Measurements from ENCODE around the gene CCDC73. TPM values are rescaled to one million over a fixed set of nuclear protein-coding genes. Genes with fewer than 3 reads are reported as not detected.

Gene CCDC73
- total and polyA plus RNA-seq, 10 of the 15 experiments (the other 5 are each of a cell fraction or from before 2014, with no cell fraction given): 0.05 to 0.57 (median 0.14) TPM

DNA sequence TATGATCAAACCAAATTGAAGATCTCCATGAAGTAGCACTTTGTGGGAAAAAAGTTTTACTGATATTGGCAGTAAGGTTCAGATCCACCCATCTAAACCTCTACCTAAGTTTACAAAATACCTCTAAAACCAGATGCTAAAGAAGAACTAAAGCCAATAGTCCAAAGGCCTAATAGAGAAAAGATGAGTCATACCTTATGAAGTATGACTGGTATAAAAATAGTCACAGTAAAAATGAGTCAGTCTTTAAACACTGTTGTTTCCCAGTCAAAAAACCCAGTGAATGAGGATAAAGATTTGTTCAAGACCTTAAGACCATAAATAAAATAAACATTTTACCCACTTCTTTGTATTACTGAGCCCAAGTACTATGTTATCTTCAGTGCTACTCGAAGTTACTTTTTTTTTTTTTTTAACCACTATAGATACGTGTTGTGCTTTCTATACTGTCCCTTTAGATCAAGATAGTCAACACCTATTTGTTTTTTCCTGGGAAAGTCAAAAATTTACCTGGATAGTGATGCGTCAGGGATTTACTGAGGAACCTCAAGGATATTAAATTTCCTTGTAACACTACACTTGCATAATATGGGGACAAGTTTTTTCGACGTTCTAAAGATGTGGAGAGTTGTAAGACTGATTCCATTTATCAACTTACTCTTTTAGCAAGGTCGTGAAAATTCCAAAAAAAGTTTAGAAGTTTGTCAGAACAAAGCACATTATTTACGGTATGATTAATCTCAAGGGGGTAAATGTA is 87.3 kb downstream of the CCDC73 start (continued):
- TF ChIP-seq, protein P1, sequence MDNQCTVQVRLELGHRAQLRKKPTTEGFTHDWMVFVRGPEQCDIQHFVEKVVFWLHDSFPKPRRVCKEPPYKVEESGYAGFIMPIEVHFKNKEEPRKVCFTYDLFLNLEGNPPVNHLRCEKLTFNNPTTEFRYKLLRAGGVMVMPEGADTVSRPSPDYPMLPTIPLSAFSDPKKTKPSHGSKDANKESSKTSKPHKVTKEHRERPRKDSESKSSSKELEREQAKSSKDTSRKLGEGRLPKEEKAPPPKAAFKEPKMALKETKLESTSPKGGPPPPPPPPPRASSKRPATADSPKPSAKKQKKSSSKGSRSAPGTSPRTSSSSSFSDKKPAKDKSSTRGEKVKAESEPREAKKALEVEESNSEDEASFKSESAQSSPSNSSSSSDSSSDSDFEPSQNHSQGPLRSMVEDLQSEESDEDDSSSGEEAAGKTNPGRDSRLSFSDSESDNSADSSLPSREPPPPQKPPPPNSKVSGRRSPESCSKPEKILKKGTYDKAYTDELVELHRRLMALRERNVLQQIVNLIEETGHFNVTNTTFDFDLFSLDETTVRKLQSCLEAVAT (IDR thresholded peaks at IDR 0.05): 0 out of 2 replicates have a peak, but pooled peaks have one; percentile 13
- TF ChIP-seq NRF1 (conservative IDR thresholded peaks at IDR 0.05; ENCODE audit: low read depth, low read length): no peak
- TF ChIP-seq, protein P2, sequence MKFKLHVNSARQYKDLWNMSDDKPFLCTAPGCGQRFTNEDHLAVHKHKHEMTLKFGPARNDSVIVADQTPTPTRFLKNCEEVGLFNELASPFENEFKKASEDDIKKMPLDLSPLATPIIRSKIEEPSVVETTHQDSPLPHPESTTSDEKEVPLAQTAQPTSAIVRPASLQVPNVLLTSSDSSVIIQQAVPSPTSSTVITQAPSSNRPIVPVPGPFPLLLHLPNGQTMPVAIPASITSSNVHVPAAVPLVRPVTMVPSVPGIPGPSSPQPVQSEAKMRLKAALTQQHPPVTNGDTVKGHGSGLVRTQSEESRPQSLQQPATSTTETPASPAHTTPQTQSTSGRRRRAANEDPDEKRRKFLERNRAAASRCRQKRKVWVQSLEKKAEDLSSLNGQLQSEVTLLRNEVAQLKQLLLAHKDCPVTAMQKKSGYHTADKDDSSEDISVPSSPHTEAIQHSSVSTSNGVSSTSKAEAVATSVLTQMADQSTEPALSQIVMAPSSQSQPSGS (IDR thresholded peaks at IDR 0.05; ENCODE audit: low read length): peak; percentile 67; the same call in 1 of the 2 replicates
- TF ChIP-seq, protein P3, sequence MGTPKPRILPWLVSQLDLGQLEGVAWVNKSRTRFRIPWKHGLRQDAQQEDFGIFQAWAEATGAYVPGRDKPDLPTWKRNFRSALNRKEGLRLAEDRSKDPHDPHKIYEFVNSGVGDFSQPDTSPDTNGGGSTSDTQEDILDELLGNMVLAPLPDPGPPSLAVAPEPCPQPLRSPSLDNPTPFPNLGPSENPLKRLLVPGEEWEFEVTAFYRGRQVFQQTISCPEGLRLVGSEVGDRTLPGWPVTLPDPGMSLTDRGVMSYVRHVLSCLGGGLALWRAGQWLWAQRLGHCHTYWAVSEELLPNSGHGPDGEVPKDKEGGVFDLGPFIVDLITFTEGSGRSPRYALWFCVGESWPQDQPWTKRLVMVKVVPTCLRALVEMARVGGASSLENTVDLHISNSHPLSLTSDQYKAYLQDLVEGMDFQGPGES (IDR thresholded peaks at IDR 0.05): no peak
- TF ChIP-seq, protein P4, sequence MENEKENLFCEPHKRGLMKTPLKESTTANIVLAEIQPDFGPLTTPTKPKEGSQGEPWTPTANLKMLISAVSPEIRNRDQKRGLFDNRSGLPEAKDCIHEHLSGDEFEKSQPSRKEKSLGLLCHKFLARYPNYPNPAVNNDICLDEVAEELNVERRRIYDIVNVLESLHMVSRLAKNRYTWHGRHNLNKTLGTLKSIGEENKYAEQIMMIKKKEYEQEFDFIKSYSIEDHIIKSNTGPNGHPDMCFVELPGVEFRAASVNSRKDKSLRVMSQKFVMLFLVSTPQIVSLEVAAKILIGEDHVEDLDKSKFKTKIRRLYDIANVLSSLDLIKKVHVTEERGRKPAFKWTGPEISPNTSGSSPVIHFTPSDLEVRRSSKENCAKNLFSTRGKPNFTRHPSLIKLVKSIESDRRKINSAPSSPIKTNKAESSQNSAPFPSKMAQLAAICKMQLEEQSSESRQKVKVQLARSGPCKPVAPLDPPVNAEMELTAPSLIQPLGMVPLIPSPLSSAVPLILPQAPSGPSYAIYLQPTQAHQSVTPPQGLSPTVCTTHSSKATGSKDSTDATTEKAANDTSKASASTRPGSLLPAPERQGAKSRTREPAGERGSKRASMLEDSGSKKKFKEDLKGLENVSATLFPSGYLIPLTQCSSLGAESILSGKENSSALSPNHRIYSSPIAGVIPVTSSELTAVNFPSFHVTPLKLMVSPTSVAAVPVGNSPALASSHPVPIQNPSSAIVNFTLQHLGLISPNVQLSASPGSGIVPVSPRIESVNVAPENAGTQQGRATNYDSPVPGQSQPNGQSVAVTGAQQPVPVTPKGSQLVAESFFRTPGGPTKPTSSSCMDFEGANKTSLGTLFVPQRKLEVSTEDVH (IDR thresholded peaks at IDR 0.05; ENCODE audit: low read depth, partially characterized antibody): no peak
- TF ChIP-seq PAX8 (IDR thresholded peaks at IDR 0.05): no peak
- TF ChIP-seq, protein P5, sequence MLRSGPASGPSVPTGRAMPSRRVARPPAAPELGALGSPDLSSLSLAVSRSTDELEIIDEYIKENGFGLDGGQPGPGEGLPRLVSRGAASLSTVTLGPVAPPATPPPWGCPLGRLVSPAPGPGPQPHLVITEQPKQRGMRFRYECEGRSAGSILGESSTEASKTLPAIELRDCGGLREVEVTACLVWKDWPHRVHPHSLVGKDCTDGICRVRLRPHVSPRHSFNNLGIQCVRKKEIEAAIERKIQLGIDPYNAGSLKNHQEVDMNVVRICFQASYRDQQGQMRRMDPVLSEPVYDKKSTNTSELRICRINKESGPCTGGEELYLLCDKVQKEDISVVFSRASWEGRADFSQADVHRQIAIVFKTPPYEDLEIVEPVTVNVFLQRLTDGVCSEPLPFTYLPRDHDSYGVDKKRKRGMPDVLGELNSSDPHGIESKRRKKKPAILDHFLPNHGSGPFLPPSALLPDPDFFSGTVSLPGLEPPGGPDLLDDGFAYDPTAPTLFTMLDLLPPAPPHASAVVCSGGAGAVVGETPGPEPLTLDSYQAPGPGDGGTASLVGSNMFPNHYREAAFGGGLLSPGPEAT (IDR thresholded peaks at IDR 0.05; ENCODE audit: low read depth): no peak; the same call in 1 of the 2 replicates
- no peak for TF ChIP-seq CBX5 (IDR thresholded peaks at IDR 0.05; ENCODE audit: low read depth)
- no peak for TF ChIP-seq CHD4 (IDR thresholded peaks at IDR 0.05)
- TF ChIP-seq HDAC6 (IDR thresholded peaks at IDR 0.05; ENCODE audit: unreplicated experiment): no peak
- TF ChIP-seq SREBF1 (IDR thresholded peaks at IDR 0.05; ENCODE audit: low read length): no peak
- TF ChIP-seq FOXK2 (IDR thresholded peaks at IDR 0.05): no peak
- TF ChIP-seq, protein P6, sequence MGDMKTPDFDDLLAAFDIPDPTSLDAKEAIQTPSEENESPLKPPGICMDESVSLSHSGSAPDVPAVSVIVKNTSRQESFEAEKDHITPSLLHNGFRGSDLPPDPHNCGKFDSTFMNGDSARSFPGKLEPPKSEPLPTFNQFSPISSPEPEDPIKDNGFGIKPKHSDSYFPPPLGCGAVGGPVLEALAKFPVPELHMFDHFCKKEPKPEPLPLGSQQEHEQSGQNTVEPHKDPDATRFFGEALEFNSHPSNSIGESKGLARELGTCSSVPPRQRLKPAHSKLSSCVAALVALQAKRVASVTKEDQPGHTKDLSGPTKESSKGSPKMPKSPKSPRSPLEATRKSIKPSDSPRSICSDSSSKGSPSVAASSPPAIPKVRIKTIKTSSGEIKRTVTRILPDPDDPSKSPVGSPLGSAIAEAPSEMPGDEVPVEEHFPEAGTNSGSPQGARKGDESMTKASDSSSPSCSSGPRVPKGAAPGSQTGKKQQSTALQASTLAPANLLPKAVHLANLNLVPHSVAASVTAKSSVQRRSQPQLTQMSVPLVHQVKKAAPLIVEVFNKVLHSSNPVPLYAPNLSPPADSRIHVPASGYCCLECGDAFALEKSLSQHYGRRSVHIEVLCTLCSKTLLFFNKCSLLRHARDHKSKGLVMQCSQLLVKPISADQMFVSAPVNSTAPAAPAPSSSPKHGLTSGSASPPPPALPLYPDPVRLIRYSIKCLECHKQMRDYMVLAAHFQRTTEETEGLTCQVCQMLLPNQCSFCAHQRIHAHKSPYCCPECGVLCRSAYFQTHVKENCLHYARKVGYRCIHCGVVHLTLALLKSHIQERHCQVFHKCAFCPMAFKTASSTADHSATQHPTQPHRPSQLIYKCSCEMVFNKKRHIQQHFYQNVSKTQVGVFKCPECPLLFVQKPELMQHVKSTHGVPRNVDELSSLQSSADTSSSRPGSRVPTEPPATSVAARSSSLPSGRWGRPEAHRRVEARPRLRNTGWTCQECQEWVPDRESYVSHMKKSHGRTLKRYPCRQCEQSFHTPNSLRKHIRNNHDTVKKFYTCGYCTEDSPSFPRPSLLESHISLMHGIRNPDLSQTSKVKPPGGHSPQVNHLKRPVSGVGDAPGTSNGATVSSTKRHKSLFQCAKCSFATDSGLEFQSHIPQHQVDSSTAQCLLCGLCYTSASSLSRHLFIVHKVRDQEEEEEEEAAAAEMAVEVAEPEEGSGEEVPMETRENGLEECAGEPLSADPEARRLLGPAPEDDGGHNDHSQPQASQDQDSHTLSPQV (IDR thresholded peaks at IDR 0.05): no peak
- TF ChIP-seq, protein P7, sequence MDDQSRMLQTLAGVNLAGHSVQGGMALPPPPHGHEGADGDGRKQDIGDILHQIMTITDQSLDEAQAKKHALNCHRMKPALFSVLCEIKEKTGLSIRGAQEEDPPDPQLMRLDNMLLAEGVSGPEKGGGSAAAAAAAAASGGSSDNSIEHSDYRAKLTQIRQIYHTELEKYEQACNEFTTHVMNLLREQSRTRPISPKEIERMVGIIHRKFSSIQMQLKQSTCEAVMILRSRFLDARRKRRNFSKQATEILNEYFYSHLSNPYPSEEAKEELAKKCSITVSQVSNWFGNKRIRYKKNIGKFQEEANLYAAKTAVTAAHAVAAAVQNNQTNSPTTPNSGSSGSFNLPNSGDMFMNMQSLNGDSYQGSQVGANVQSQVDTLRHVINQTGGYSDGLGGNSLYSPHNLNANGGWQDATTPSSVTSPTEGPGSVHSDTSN (IDR thresholded peaks at IDR 0.05; ENCODE audit: insufficient replicate concordance, low read depth, low read length): no peak

All from GM12878 (cell line).